ENCODE results near the gene BRD1. TPM values are rescaled to one million over a fixed set of nuclear protein-coding genes. Genes with fewer than 3 reads are reported as not detected.

The BRD1 gene
- total RNA-seq: 10 to 100 TPM; 29.1 to 31.2 TPM

DNA sequence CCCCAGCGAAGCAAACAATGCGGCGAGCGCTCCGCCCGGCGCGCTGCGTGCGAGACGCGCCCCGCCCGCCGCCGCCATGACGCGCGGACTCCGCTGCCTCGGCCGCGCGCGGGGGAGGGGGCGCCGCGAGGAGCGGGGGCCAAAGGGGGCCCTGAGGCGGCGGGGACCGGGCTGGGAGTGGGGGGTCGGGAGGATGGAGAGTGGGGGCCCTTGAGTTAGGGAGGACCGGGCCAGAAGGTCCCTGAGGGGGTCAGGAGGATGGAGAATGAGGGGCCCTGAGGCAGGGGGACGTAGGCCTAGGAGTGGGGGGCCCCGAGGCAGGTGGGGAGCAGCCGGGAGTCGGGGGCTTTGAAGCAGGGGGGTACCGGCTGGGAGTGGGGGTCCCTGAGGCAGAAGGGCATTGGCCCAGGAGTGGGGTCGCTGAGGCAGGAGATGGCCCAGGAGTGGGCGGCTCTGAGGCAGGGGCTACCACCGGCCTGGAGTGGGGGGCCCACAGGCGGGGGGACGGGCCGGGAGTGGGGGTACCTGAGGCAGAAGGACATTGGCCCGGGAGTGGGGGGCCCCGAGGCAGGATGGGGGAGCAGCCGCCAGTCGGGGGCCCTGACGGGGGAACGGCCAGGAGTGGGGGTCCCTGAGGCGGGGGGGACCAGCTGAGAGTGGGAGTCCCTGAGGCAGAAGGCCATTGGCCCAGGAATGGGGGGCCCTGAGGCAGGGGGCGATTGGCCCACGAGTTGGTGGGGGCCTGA, at the start of gene BRD1:
TSS of gene BRD1 (minus strand) at position 21 of the 746 bp plus-strand sequence. CDS start 3,556 bp downstream, outside the sequence.
- CTCF ChIA-PET: no interaction called here
- POLR2A ChIA-PET: interaction anchor here (1.1 kb wide), 1 partner anchor 11 kb away, joined by 6 read pairs; no protein-coding TSS in a partner anchor

DNA sequence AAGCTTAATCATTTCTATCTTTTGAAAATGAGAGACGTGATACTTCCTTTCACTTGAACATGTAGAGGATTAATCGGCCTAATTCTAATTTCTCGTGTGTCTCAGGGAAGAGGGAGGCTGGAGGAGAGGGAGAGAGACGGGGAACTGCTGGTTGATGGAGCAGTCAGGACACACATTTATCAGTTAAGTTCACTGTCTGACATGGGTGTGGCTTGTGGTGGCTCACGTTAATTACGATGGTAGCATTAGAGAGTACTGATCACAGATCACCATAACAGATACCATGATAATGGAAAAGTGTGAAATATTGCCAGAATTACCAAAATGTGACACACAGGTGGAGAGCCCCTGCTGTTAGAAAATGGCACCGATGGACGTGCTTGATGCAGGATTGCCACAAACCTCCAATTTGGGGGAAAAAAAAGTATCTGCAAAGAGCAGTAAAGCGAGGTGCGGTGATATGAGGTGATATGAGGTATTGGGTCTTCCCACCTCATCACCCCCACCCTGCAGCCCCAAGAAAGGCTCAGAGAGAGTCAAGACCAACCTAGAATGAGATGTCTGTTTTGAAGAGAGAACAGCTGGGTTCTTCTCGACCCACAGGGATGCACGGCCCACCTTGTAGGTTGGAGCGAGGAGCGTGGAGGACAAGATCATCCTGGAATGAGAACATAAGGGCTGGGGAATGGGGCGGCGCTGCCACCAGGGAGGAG, 45.7 kb upstream of the BRD1 start:
- CTCF ChIA-PET: no interaction called here
- POLR2A ChIA-PET: no interaction called here

DNA sequence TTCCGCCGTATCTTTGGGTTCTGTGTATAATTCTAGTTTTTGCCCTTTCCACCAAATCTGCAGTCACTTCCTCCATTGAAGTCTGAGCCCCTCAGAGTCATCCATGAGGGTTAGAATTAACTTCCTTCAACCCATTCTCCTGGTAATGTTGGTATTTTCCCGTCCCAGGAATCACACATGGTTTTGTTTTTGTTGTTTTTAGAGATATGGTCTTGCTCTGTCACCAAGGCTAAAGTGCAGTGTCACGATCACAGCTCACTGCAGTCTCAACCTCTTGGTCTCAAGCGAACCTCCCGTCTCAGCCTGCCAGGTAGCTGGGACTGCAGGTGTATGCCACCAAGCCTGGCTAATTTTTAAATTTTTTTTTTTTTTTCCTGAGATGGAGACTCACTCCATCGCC, 44.7 kb upstream of the BRD1 start:
- CTCF ChIA-PET: interaction anchor here (0.7 to 1.1 kb wide), 2 partner anchors 135 to 404 kb away, joined by 3 read pairs; no protein-coding TSS in a partner anchor

DNA sequence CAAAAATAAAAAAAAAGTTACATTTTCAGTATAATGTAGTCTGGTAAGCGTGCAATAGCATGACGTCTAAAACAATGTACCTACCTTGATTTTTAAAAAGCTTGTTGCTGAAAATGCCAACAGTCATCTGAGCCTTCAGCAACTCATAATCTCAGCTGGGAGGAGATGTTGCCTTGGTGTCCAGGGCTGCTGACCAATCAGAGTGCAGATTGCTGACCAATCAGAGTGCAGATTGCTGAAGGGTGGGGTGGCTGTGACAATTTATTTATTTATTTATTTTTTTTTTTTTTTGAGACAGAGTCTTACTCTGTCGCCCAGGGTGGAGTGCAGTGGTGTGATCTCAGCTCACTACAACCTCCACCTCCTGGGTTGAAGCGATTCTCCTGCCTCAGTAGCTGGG, 43.8 kb upstream of the BRD1 start:
- ChIA-PET CTCF (interaction anchor here (1.1 kb wide), 1 partner anchor 405 kb away, joined by 3 read pairs; no protein-coding TSS in a partner anchor), POLR2A (no interaction called here)

More for the DNA sequence above, 44.7 kb upstream of the BRD1 start:
- POLR2A ChIA-PET: no interaction called here

DNA sequence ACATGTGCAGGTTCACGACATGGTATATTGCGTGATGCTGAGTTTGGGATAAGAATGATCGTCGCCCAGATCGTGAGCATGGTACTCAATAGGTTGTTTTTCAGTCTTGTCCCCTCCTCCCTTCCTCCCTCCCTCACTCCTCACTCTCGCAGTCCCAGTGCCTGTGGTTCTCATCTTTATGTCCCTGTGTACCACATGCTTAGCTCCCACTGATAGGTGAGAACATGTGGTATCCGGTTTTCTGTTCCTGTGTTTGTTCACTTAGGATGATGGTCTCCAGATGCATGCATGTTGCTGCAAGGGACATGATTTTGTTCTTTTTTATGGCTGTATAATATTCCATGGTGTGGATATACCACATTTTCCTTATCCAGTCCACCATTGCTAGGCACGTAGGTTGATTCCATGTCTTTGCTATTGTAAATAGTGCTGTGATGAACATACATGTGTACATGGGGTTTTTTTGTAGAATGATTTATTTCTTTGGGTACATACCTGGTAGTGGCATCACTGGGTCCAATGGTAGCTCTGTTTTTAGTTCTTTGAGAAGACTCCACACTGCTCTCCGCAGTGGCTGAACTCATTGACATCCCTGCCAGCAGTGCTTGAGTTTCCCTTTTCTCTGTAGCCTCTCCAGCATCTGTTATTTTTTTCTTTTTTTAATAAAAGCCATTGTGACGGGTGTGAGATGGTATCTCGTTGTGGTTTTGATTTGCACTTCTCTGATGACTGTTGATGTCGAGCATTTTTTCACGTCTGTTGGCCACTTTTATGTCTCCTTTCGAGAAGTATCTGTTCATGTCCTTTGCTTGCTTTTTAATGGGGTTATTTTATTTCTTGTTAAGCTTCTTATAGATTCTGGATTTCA, 42.4 kb upstream of the BRD1 start:
- ChIA-PET CTCF (no interaction called here), POLR2A (interaction anchor here (1.0 kb wide), 1 partner anchor 11 kb away, joined by 3 read pairs; no protein-coding TSS in a partner anchor)

- POLR2A ChIA-PET: interaction anchor here (0.7 kb wide), 1 partner anchor 56 kb away, joined by 6 read pairs; no protein-coding TSS in a partner anchor
- CTCF ChIA-PET: no interaction called here
Observed at GRCh38 chr22:49869086-49869830, 41.6 kb upstream of the BRD1 start.

DNA sequence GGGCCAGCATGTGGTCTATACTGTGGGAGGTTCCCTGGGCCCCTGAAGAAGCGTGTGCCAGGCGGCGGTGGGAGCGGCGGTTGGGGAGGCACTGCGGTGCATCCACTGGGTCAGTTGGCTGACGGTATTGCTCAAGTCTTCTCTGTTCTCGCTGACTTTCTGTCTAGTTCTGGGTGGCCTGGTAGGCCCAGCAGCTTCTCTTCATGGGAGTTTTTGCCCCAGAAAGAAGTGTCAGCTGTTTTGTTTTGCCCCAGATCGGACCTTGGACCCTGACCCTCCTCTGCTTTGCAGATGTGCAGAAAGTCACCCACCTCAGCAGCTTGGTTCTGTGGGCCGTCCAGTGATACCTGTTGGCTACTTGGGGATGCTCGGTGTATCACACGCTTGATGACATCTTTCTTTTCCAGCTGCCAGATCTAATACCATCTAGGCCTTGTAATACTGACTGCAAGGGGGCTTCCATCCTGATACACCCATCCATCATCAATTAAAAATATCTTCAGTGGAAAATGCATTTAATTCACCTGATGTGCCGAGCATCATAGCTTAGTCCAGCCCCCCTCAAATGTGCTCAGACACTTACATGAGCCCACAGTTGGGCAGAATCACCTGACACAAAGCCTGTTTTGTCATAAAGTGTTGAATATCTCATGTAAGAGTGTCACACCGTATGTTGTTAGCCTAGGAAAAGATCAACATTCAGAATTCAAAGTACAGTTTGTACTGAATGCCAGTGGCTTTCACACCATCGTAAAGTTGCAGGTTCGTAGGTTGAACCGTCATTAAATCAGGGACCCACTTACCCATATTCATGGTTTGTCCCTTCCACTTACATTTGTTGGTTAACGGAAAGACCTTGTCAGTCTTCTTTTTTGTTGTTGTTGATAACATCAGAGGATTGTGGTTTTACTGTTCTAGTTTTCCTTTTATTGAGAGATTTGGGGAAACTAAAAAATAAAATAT, 39.9 kb upstream of the BRD1 start:
- CTCF ChIA-PET: no interaction called here
- POLR2A ChIA-PET: interaction anchor here (0.5 kb wide), 1 partner anchor 72 kb away, joined by 3 read pairs; no protein-coding TSS in a partner anchor

DNA sequence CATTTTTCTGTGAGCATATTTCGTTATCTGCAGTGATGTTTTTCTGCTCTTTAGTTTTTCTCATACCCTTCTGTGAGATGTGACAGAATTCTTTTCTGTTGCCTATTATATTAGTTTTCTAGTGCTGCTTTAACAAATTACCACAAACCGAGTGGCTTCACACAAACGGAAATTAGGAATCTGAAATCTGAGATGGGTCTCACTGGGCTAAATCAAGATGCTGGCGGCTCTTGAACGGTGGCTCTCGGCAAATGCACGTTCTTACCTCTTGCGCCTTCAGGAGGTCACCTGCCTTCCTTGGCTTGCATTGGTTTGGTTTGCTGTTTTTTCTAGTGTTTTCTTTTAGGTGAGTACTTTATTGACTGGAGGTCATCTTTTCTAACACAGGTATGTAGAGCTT, 39.0 kb upstream of the BRD1 start:
- ChIA-PET POLR2A (interaction anchor here (0.5 kb wide), 1 partner anchor 73 kb away, joined by 3 read pairs; no protein-coding TSS in a partner anchor), CTCF (interaction anchor here (0.6 kb wide), 1 partner anchor 26 kb away, joined by 3 read pairs; no protein-coding TSS in a partner anchor)

- ChIA-PET POLR2A (no interaction called here), CTCF (interaction anchor here (0.6 kb wide), 1 partner anchor 26 kb away, joined by 3 read pairs; no protein-coding TSS in a partner anchor)
Observed at GRCh38 chr22:49866134-49866533, 38.5 kb upstream of the BRD1 start.

DNA sequence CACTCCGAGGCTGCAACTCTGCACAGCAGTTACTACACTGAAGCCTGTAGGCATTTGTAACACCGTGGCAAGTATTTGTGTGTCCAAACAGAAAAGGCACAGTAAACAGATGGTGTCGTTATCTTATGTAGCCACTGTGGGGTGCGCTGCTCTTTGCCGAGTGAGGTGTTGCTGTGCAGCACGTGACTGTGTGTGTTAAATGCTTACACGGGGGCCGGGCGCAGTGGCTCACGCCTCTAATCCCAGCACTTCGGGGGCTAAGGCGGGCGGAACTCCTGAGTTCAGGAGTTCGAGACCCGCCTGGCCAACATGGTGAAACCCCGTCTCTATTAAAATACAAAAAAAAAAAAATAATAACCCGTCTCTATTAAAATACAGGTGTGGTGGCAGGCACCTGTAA, 37.5 kb upstream of the BRD1 start:
- ChIA-PET POLR2A (no interaction called here), CTCF (no interaction called here)

DNA sequence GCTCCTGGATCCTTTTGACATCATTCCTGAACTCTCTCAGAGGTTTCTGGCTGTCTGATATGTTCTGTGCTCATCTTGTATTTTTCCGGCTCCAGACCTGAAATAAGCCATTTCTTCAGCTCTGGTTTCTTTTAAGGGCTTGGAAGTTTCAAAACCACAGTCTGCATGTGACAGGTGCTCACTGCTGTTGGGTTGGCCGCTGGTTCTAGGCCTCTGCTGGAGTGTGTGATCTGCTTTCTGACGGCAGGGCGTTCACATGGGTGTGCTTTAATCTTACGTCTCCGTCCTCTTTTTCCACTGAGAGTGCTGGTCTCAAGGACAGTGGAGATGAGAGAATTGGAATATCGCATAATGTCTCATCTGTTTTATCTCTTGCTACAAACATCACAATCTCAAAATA, 36.3 kb upstream of the BRD1 start:
- POLR2A ChIA-PET: no interaction called here
- CTCF ChIA-PET: no interaction called here

DNA sequence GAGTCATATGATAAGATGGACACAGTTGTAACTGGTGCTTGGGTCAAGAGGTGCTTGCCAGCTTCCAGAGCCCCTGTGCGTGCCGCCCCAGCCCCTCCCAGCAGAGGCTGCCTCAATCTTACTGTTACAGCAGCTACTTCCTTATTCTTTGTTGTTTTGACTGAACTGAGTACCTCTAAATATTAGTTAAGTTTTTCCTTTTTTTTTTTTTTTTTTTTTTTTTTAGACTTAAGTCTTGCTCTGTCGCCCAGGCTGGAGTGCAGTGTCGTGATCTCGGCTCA, 34.8 kb upstream of the BRD1 start:
- POLR2A ChIA-PET: no interaction called here
- CTCF ChIA-PET: no interaction called here

DNA sequence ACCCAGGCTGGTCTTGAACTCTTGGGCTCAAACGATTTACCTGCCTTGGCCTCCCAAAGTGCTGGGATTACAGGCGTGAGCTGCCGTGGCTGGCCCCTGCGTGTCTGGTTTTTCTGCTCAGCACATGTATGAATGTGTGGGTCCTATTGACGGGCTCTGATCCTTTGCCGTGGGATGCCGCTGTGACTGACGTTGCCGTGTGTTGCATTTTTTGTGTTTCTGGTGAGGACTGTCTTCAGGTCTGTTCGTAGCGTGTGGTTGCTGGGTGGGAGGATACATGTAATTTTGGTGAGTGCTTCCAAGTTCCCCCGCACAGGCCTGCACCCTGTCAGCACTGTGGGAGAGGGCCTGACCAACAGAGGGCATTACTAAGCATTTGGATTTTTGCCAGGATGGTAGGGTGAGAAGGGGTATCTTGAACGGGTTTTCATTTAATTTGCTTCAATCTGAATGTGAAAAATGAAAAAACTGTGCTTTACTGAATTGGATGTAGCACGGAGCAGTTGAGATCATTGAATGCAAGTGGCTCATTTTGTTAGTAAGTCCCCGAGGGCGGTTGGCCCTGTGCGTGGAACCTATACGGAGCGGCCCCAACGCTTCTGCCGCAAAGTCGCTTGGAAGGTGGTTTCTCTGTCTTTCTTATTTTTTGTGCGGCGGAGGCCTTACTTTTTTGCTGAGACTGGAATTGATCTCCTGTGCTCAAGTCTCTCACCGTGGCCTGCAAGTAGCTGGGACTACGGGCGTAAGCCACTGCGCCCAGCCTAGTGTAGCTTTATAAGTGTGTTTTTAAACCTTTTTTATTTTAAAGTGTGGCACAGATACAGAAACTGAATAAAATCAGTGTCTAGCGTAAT, 34.2 kb upstream of the BRD1 start:
- POLR2A ChIA-PET: no interaction called here
- CTCF ChIA-PET: interaction anchor here (1.0 kb wide), 1 partner anchor 25 kb away, joined by 3 read pairs; no protein-coding TSS in a partner anchor

- ChIA-PET POLR2A (interaction anchor here (1.1 kb wide), 1 partner anchor 11 kb away, joined by 3 read pairs; no protein-coding TSS in a partner anchor), CTCF (no interaction called here)
Observed at GRCh38 chr22:49858827-49859226, 31.2 kb upstream of the BRD1 start.

GRCh38 chr22:49856766-49857618, 29.3 kb upstream of the BRD1 start:
- POLR2A ChIA-PET: interaction anchor here (0.7 kb wide), 1 partner anchor 160 kb away, joined by 4 read pairs; no protein-coding TSS in a partner anchor
- CTCF ChIA-PET: no interaction called here

DNA sequence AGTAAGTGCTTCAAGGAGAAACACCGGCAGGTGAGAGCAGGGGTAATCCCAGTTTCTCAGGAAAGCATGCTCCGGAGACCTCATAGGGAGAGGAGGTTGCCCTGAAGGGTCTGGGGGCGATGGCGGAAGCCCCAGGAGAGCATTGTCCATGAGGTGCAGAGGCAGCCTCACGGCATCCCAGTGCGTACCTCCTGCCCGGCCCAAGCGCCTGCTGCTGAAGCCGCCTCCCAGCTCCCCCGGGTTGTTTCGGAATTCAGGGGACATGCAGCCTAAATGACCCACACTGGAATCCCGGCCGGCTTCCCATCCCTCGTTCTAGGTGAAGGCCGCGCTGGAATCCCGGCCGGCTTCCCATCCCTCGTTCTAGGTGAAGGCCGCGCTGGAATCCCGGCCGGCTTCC, 28.7 kb upstream of the BRD1 start:
- POLR2A ChIA-PET: interaction anchor here (0.7 to 2.4 kb wide), 2 partner anchors 30 to 161 kb away, joined by 4 to 6 read pairs; no protein-coding TSS in a partner anchor
- CTCF ChIA-PET: no interaction called here

All from activated CD8-positive, alpha-beta memory T cell treated with anti-CD3 and anti-CD28 coated beads for 36 hours (primary cell).